Fibroblast of peridontal ligament (primary cell): ENCODE measurements around the gene LHCGR.
"Not testable (repeated sequence)": the region's sequence is repeated elsewhere in the genome, so short reads cannot be mapped to it uniquely, and the experiment has no call there.

Experiments used
- DNase-seq: peaks from one replicate; pipeline ENCODE4 v3.0.0-alpha.2; 2010; ENCODE audit errors: extremely low read depth

Gene LHCGR

DNA sequence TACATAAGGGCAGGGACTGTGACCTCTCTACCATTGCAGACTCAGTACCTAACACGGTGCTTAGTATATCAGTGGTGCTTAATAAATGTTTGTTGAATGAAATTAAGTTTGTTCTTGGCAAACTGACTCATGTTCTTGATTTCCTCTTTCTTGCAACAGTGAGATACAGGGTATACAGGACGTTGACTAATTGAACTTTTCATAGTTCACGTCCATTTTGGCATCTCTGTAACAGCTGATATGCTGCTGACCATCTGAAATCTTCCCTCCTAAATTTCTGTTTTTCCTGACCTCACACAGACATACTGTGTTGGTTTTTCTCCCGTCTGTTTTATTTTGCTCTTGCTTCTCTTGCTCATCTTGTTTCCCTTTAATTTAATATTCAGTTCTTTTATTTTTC lies 44.2 kb downstream of the LHCGR start:
- no peak for DNase-seq

GRCh38 chr2:48709096-48710034 lies 46.2 kb downstream of the LHCGR start:
- no peak for DNase-seq

DNA sequence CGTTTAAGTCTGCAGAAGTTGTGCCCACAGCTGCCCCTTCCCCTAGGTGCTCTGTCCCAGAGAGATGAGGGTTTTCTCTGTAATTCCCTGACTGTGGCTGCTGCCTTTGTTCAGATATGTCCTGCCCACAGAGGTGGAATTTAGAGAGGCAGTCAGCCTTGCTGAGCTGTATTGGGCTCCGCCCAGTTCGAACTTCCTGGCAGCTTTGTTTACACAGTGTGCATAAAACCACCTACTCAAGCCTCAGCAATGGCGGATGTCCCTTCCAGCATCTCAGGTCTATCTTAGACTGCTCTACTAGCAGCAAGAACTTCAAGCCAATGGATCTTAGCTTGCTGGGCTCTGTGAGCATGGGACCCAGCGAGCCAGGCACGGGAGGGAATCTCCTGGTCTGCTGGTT lies 48.1 kb downstream of the LHCGR start:
- no peak for DNase-seq

DNA sequence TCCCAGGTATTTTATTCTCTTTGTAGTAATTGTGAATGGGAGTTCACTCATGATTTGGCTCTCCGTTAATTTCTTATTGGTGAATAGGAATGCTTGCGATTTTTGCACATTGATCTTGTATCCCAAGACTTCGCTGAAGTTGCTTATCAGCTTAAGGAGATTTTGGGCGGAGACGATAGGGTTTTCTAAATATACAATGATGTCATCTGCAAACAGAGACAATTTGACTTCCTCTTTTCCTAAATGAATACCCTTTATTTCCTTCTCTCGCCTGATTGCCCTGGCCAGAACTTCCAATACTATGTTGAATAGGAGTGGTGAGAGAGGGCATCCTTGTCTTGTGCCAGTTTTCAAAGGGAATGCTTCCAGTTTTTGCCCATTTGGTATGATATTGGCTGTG lies 51.9 kb downstream of the LHCGR start:
- not testable (repeated sequence) for DNase-seq

GRCh38 chr2:48699348-48699930 lies 56.1 kb downstream of the LHCGR start:
- peak; percentile 11 for DNase-seq

GRCh38 chr2:48696881-48697280 lies 58.6 kb downstream of the LHCGR start:
- no peak for DNase-seq

DNA sequence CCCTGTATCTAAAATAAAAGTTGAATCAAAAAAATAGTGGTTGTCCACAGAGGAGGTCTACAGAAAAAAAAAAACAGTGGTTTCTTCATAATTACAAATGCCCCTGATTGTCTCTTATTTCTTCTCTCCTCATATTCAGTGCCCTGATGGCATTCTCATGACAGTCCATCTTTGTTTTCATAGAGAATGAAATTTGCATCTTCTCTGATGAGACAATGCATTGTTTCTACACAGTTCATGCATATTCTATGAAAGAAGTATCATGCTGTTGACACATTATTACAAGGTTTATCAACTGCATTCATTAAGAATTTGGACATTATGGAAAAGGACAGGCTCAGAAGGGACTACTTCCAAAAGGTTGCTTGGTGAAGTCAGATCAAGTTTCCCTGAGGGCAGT lies 59.5 kb downstream of the LHCGR start:
- DNase-seq = no peak

DNA sequence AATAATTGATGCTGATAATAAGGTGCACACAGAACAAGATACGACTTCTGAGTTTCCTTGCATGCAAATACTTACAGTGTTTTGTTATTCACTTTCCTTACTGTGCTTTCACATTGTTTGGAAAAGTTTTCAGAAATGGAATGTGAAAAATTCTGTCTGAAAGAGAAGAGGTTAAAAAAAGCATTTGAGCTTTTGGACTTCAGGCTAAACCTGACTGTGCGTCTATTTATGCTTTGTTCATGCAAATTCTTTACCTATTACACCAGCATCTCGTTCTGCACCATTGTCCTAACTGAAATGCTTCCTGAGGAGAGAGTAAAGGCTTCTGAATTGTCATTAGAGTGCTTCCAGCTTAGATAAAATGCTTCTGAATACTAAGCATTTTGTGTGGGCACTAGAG lies 61.4 kb downstream of the LHCGR start:
- peak; percentile 28 for DNase-seq

- no peak for DNase-seq
These were observed 61.9 kb downstream of the LHCGR start for GRCh38 chr2:48693645-48694044.

GRCh38 chr2:48693066-48693465 lies 62.5 kb downstream of the LHCGR start:
- DNase-seq = no peak

DNA sequence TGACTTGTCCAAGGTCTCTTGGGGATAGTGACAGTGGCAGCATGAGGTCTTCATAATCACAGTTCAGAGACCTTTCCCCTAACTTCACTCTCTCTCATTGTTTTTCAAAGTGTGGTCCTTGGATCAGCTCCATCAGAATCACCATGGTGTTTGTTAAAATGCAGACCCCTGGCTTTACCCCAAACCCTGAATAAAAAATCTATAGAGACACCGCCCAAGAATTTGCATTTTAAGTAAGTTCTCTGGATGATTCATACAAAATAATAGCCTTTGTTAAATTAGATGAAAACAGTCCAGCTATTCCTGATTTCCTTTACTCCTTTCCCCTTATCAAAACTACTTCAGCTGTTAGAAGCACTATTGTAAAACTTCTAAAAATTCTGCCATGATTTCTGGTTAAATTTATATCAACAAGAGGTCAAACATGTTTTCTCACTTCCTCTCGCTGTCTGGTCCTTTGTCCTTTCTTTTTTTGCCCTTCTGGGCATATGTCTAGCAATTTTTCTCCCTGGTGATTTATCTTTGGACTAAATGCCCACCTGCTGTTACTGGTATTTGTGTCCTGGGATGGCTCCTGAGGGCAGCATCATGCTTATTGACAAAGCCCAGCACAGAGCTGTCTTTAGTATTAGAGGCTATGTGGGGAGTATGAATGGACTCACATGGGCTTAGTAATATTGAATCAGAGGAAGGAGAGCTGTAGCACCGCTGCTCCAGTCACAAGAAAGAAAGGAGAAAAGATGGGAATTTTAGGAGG lies 63.4 kb downstream of the LHCGR start:
- no peak for DNase-seq

- no peak for DNase-seq
These were observed 70.4 kb downstream of the LHCGR start for GRCh38 chr2:48685126-48685525.

GRCh38 chr2:48677450-48677849 lies 78.1 kb downstream of the LHCGR start:
- no peak for DNase-seq

DNA sequence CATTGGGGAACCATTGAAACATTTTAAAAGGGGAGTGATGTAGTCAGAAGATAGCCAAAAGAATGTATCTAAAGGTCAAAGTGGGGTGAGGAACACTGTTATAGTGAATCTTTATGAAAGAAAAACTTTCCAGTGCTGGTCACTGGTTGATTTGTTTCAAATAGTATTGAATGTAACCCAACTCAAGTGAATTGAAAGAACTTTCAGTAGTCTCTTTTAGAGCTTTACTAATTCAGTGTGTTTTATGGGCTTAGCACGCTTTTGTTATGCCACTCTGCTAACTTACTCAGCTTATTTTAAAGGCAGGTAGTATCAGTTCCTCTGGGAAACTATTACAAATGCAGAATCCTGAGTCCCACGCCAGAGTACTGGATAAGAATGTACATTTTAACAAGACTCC lies 80.6 kb downstream of the LHCGR start:
- DNase-seq = no peak

DNA sequence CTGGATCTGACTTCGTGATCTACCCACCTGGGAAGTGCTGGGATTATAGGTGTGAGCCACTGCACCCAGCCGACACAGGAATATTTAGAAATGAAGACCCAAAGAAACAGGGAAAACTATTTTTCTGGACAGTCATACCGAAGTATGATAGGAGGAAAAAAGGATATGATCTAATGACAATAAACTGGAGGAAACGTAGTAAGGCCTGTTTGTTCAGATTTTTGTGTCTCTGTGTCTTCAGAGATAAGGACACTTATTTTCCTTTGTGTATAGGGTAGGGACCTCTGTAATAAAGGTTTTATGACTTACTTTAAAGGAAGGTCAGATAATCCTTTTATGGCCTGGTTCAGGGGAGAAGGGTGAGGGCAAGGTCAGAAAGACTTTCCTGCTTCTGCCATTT lies 81.9 kb downstream of the LHCGR start:
- DNase-seq = no peak

GRCh38 chr2:48668992-48669391 lies 86.5 kb downstream of the LHCGR start:
- DNase-seq = no peak

DNA sequence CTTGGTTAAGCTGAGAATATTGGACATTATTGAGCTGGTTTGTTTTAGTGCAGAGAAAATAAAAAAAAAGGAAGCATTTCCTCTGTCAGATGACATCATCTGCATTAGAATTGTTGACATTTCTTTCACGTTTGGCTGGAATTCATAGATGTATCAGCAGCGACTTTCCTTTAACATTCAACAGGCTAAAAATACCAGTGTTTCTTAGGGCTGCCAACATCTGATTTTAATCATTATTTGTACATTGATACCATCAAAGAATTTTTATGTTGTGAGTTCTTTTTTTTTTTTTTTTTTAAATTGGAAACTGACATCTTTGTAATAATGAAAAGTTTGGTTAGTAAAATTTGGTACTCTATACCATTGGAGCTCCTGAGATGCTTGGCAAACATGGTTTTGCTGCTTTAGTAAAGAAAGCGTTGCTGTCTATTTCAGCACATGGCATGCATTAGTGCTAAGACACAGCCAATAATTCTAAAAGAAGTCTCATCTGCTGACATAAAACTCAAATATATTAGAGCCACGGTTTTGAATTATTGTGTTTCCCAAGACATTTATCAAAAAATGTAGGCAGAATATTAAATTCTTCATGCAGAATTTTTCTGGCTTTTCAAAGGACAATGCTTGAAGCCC lies 104.2 kb downstream of the LHCGR start:
- DNase-seq = peak; percentile 95

DNA sequence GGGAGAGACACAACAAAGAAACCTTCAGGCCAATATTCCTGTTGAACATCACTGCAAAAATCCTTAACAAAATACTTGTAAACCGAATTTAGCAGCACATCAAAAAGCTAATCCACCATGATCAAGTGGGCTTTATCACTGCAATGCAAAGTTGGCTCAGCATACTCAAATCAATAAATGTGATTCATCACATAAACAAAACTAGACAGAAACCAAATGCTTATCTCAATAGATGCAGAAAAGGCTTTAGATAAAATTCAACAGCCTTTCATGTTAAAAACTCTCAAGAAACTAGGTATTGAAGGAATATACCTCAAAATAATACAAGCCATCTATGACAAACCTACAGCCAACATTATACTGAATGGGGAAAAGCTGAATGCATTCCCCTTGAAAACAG lies 117.3 kb downstream of the LHCGR start:
- no peak for DNase-seq
